NCI-H187 treated with DMSO at 0.1 percent for 48 hours (cell line): ENCODE results near the gene ECM1.
A peak's percentile ranks its signal among the peaks of the same experiment; 100 is the strongest.

ENCODE experiments used
- DNase-seq: peaks from one replicate; lab custom pipeline; 2025; lab: John Stamatoyannopoulos, UW

The ECM1 gene

DNA sequence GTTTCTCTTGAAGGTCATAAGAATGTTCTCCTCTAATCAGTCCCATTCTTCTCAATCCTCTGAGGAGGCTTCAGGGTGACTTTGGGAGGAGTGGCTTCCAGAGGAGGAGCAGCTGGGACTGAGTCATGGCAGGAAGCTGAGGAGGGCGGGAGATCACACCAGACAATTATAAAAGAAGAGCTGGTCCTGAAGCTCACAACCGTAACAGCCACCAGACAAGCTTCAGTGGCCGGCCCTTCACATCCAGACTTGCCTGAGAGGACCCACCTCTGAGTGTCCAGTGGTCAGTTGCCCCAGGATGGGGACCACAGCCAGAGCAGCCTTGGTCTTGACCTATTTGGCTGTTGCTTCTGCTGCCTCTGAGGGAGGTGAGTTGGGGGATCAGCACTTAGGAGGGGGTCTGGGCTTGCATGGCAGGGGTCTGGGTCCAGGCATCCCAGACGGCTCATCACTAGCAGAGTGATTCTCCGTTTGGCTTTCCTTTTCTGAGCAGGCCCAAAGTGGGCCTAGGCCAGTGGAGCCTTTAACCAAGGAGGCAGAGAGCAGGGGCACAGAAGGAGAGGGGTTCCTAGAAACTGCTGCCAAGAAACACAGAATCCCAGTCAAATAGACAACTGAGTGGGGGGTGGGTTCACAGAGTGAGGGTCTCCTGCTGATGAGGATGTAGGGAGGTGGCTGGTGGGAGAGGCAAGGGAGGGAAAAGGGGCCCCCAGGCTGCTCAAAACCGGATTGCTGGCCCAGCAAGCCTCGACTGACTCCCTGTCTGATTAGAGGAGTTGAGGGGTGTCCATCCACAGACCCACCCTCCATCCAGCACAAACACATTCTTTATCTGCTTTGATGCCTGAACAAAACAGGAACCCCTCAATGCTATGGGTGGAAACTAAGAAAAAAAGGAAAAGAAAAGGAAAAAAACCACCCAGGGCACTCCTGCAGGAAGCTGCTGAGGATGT lies at the start of gene ECM1:
Gene ECM1 (plus strand): TSS at position 198 of the 953 bp plus-strand sequence. CDS start 101 bp downstream, at position 299.
- DNase-seq: no peak

DNA sequence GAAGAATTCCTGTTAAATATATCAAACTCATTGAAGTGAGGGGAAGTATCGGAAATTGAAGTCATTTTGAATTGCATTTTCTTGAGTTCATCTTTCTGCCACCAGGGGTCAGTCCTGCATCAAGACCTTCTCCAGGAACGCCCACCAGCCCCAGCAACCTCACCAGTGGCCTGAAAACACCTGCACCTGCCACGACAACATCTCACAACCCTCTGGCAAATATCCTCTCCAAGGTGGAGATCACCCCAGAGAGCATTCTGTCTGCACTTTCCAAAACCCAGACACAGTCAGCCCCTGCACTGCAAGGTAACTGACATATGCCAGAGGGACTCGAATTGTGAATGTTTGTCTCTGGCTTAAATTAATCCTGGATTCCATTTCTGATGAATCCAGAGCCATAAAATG lies 43.5 kb upstream of the ECM1 start:
- DNase-seq: peak; percentile 61

DNA sequence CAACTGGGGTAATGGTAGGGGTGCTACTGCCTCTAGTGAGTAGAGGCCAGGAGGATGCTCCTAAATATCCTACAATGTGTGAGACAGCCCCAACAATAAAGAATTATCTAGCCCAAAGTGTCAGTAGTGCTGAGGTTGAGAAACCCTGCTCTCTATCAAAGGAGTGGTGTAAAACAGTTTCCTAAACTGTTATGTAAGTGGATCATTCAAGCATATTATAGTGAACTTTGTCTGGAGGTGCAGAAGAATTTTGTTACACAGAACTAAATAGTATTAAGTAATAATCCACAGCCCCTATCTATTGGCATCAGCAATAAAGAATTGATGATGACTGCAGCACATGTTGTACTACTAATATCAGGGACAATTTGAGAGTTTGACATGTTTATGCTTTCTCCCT lies 40.9 kb upstream of the ECM1 start:
- no peak for DNase-seq

DNA sequence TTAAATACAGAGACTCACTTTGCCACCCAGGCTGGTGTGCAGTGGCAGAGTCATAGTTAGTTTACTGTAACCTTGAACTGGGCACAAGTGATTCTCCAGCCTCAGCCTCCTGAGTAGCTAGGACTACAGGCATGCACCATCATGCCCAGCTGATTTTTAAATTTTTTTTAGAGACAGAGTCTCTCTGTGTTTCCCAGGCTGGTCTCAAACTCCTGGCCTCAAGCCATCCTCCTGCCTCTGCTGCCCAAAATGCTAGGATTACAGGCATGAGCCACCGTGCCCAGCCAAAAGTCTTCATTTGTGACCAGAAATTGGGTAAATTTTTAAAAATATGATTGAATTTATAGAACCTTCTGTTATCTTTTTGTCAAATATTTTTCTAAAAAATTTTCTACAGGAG lies 38.6 kb upstream of the ECM1 start:
- DNase-seq: no peak

DNA sequence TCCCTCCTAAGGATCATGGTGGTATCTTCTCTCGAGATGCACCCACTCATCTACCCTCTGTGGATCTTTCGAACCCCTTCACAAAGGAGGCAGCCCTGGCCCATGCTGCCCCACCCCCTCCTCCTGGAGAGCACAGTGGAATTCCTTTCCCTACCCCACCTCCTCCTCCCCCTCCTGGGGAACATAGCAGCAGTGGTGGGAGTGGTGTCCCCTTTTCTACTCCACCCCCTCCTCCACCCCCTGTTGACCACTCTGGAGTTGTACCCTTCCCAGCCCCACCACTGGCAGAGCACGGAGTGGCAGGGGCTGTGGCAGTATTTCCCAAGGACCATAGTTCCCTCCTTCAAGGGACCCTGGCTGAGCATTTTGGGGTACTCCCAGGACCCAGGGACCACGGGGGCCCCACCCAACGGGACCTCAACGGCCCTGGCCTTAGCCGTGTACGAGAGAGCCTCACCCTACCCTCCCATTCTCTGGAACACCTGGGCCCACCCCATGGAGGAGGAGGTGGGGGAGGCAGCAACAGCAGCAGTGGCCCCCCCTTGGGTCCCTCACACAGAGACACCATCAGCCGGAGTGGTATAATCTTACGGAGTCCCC lies 35.2 kb upstream of the ECM1 start:
- DNase-seq: no peak

DNA sequence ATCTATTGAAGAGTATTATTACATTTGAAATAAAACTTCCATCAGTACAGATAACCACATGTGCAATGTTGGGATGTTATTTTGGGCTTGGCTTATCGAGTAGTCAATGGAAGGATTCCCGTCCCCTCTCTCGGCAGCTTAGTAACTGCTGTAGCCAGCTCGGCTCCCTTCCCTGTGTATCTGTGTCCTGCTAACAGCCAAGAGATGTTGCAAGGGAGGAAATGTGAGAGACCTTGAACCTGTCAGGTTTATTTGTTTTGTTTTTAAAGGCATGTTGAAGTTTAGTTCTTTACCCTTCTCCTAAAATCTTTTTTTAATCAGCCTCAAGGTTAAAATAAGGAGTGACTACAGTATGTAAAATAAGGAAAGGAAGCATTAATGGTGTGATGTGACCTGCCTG lies 34.2 kb upstream of the ECM1 start:
- DNase-seq: no peak

DNA sequence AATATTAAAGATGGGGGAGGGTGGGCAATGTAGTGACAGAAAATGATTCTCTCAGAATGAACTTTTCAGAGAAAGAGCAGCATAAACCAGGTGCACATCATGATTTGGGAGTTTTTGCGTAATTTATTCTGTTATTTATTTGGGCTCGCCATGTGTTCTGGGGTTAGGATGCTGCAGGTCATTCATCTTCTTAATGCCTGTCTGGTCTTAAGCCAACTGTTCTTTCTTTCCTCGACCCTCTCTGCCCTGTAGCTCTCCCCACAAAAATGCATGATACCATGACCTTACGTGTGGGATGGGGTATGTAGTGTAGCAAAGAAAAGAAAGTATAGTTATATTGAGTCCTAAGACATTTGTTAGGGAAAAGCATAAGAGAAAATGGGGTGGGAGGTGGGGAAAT lies 33.0 kb upstream of the ECM1 start:
- DNase-seq: no peak

DNA sequence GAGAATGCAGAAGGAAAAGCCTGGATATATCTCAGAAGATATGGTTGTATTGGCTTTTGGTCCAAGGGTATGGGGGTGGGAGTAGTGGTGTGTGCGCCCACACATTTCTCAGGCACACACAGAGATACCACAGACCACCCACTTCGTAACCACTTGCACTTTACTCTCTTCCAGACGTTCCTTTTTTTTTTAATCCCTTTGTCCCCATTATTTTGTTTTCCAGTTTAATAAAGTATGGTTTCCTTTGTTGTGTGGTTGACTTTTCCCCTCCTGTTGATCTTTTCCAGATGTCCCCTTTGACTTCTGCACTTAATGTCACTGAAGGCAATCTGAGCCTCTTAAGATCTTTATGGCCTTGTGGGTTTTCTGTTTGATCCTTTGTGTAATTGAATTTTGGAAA lies 31.2 kb upstream of the ECM1 start:
- no peak for DNase-seq

DNA sequence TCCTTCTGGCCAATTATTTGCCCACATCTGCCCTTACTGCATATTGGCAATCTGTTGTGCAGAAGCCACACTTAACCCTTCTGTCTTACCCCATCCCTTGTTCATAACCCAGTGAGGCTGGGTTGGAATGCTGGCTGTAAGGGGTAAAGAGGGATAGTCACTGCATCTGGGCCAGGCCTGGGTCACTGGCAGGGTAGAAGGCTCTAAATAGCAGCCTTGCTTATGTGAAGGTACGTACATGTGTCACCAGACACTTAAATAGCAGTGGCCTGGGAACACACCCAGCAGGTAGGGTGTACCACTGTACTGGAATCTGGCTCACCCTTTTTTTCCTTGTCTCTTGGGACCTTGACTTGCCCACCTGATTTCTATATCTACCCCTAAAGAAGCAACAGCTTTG lies 30.6 kb upstream of the ECM1 start:
- DNase-seq: no peak

DNA sequence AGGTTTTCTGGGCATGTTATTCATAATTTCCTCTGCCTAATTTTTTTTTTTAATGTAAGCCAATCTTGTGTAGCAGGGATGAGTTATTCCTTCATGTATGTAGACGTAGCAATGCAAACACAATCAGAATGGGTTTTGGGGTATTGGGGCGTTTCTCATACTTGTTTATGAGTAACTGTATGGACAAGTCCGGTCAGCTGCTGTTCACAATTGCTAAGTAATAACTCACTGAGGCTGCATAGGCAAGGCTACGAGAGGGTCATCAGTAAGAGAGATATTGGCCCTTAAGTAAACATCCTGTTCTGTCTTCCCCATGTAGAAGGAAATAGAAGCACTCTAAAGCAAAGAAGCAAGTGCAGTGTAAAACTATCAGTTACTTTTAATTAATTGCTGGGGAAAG lies 30.2 kb upstream of the ECM1 start:
- no peak for DNase-seq

DNA sequence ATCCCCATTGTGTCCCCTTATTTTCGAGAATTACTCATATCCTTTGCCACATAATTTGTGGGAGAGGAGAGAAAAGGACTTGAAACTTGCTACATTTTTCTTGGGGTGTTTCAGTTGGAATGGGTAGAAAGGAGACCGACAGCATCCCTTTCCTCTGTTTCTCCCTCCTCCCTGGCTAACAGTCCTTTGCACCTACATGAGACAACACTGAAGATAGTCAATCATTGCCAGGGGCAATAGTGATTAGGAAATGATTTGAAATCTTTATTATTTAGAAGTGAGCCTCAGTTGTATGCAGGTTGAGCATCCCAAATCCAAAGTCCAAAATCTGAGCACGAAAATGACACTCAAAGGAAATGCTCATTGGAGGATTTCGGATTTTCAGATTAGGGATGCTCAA lies 28.5 kb upstream of the ECM1 start:
- no peak for DNase-seq

DNA sequence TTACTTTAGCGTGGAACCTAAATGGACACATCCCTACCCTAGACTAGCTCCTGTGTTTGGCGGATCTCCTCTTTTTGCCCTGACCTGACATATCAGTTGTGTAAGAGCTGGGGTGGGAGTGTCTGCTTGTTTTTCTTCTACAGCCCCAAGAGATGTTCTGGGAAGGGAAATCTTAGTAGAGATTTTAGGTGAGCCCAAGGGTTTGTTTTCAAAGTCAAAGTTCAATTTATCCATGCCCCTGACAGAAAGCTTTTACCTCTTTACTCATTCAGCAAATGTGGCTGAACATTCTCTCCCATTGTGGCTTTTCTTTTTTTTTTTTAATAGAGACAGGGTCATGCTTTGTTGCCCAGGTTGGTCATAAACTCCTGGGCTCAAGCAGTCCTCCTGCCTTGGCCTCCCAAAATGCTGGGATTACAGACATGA lies 28.0 kb upstream of the ECM1 start:
- no peak for DNase-seq

DNA sequence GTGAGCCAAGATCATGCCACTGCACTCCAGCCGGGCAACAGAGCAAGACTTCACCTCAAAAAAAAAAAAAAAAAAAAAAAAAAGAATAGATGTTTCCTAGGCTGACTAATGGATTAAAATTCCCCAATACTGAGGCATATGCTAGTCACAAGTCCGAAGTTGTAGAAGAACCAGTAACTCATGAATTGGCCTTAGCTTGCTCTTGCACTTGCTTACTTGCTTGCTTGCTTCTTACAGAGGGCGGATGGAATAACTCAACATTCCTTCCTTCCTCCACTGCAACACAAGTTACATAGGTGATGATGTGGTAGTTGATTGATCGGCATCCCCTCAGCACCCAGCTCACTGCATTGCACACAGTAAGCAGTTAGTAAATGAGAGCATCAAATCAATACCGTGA lies 23.5 kb upstream of the ECM1 start:
- no peak for DNase-seq

DNA sequence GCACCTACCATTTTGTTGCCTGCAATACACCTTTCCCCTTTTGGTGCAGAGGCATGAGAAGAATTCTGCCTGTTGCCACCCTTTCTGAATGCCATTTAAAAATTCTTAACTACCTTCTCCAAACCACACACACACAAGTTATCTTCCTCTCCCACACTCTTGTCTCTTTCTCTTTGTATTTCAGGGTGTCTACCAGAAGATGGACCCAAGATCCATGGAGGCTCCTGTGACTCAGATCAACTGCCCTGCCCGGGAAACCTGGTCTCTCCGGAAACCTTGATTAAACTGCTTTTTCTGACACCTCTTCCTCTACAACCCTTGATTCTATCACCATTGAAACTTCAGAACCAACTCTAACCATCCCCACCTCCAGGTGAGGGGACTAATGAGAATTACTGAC lies 23.0 kb upstream of the ECM1 start:
- no peak for DNase-seq

DNA sequence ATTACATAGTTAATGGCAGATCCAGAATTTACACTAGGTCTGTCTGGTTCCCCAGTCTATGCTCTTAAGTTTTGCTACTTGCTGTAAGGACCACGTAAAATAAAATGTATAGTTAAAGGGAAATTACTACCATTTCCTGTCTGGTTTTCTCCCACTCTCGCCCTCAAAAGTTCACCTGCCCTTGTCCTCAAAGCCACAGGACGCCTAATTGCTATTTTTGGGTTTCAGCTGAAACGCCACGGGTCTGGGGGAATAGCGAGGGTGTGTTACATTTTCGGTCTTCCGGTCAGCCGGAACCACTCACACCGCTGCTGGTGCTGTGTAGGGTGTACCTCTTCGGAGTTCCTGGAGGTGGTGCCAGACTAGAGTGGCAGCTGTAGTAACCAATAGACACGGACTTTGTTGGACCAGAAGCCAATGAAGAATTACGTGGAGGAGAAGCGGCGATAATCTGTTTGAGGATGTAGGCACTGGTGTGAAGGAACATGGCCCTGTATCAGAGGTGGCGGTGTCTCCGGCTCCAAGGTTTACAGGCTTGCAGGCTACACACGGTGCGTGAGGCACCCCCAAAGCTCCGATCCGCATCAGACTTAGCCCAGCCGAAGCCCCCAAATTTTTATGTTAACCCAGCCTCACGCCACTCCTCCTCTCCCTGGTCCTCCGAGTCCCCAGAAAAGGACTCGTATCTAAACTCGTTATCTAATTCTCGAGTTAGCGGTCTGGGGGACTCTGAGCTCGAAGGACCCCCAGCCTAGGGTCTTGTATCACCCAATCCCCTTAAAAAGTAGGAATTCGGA lies 20.7 kb upstream of the ECM1 start, which contains the start of gene TARS2:
Gene TARS2 (plus strand): TSS at position 454 of the 797 bp plus-strand sequence. CDS start 32 bp downstream, at position 486.
- peak; percentile 100 for DNase-seq

DNA sequence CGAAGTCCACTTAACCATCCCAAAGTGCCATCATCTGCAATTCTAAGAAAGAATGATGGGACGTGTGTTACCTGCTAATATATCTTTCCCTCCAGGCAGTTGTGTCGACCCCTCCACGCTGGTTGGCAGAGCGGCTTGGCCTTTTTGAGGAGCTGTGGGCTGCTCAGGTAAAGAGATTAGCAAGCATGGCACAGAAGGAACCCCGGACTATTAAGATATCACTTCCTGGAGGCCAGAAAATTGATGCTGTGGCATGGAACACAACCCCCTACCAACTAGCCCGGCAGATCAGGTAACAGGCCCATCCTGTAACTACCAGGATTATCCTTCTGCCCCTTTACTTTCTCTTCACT lies 20.2 kb upstream of the ECM1 start:
- no peak for DNase-seq

DNA sequence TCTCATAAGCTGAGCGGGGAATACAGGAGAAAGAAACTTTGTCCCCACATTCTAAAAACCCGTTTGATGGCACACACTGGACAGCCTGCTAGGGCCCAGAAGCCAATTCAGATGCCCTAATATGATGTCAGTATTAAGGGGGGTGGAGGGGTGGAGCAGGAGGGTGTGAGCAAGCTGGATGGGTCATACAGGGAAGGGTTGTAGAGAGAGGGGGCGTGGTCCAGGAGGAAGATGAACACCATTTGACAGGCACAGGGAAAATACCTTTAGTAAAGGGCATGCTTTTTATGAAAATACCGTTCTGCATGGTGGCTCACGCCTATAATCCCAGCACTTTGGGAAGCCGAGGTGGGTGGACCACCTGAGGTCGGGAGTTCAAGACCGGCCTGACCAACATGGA lies 14.7 kb upstream of the ECM1 start:
- DNase-seq: no peak

DNA sequence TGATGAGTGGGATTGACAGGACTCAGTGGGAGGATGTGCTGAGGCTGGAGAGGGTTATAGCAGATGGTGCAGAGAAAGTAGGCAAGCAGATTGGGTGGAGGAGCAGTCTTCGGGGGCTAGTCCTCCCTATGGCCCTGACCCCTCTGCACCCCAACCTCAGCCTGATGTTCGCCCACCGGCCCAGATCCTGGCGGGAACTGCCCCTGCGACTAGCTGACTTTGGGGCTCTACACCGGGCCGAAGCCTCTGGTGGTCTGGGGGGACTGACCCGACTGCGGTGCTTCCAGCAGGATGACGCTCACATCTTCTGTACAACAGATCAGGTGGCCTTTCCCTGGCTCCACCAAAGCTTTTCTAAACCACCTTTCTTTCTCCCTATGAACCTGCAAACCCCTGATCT lies 9.6 kb upstream of the ECM1 start:
- DNase-seq: no peak

DNA sequence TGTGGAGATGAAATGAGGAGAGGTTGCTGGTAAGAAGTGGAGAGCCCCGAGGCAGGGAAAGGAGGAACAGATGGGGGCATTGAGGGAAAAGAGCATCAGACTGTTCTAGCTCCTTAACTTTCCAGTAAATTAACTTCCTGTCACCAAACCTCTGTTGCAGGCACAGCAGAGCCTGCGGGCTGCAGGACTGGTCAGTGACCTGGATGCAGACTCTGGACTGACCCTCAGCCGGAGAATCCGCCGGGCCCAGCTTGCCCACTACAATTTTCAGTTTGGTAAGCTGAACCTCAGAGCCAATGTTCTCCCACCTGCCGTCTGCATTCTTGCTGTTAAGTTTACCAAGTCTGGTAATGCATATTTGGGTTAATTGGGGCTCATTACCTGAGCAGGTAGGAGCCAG lies 2.5 kb upstream of the ECM1 start:
- no peak for DNase-seq

DNA sequence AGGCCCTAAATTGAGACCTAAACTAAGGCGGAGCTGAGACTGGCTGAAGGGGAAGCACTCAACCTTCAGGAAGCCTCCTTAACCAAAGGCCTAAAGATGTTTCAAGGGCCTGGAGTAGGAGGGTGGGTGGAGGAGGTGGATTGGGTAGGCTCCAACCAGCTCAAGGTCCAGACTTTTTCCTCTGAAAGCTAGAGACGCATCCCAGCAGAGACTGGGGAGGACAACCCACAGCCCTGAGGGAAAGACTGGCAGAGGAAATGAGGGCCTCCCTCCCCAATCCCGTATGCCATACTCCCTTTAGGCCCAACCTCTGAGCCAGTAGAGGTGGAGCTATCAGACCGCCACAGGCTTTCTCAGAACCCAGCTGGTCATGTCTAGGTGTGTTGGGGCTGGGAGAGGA lies 1.1 kb downstream of the ECM1 start:
- no peak for DNase-seq

DNA sequence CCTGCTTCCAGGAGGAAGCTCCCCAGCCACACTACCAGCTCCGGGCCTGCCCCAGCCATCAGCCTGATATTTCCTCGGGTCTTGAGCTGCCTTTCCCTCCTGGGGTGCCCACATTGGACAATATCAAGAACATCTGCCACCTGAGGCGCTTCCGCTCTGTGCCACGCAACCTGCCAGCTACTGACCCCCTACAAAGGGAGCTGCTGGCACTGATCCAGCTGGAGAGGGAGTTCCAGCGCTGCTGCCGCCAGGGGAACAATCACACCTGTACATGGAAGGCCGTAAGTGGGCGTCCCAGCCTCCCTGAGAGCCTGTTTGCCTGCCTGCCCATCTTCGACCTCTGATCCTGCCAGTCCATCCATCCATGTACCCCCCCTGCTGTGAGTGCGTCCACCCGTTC lies 3.6 kb downstream of the ECM1 start:
- DNase-seq: no peak

DNA sequence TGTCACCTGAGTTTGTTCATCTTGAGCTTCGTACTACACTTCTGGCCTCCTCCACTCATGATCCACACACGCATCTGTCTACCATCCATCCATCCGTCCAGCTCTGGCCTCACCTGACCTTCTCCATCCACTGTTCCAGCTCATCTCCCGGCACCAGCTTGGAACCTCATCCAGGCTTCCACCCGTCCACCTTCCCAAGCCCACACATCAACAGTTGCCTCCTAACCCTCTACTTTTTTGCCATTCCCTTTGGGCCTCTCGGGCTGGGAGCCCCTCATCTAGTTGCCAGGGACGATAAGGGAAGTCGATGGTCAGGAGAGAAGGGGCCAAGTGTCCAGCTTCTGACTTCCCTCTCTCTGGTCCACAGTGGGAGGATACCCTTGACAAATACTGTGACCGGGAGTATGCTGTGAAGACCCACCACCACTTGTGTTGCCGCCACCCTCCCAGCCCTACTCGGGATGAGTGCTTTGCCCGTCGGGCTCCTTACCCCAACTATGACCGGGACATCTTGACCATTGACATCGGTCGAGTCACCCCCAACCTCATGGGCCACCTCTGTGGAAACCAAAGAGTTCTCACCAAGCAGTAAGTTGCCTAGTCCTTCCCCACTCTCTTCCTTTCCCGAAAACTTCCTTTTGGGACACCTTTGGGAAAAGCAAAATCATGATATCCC lies 4.2 kb downstream of the ECM1 start:
- no peak for DNase-seq
